Daoy (cell line): ENCODE data around the gene UBA52. TPM values are rescaled to one million over a fixed set of nuclear protein-coding genes. Genes with fewer than 3 reads are reported as not detected.

ENCODE experiments used
- total RNA-seq: library from RNA; depleted of rRNA; stranded (reverse); fragments of >200 nt; shearing (Covaris generic); gene quantifications from 2 replicates; pipeline ENCODE4 v1.2.3, GENCODE V29; 2014; rRNA removed

The UBA52 gene
- total RNA-seq, 1 experiment from 2014 or later, result 1,164 TPM

Other genes with a start within 250 kb of the UBA52 start
- gene LSM4, start 248.8 kb upstream of the UBA52 start, total RNA-seq, result 318 and 351 TPM in 2 replicates
- 4.6 and 16.4 TPM in 2 replicates for gene PGPEP1, start 231.3 kb upstream of the UBA52 start, total RNA-seq
- gene GDF15, start 185.7 kb upstream of the UBA52 start, total RNA-seq, result 5.1 and 7.3 TPM in 2 replicates
- gene LRRC25, start 174.2 kb upstream of the UBA52 start, total RNA-seq, result not detected in 2 replicates
- gene SSBP4, start 152.5 kb upstream of the UBA52 start, total RNA-seq, result 57.4 and 73.6 TPM in 2 replicates
- 7.0 and 7.4 TPM in 2 replicates for gene ISYNA1, start 133.7 kb upstream of the UBA52 start, total RNA-seq
- 12.8 and 14.2 TPM in 2 replicates for gene ELL, start 49.8 kb upstream of the UBA52 start, total RNA-seq
- 169 and 180 TPM in 2 replicates for gene FKBP8, start 28.3 kb upstream of the UBA52 start, total RNA-seq
- gene KXD1, start 14.0 kb upstream of the UBA52 start, total RNA-seq, result 74.4 and 88.4 TPM in 2 replicates
- 140 and 173 TPM in 2 replicates for gene REX1BD, start 16.9 kb downstream of the UBA52 start, total RNA-seq
- 0.40 TPM in 1 of 2 replicates, not detected in the other for gene CRLF1, start 34.9 kb downstream of the UBA52 start, total RNA-seq
- gene TMEM59L, start 41.0 kb downstream of the UBA52 start, total RNA-seq, result 0.17 TPM in 1 of 2 replicates, not detected in the other
- 4.7 and 7.0 TPM in 2 replicates for gene KLHL26, start 65.2 kb downstream of the UBA52 start, total RNA-seq
- gene CRTC1, start 111.8 kb downstream of the UBA52 start, total RNA-seq, result 0.40 and 1.4 TPM in 2 replicates
- not detected in 2 replicates for gene COMP, start 219.4 kb downstream of the UBA52 start, total RNA-seq